SK-N-SH (cell line): Measurements from ENCODE around the gene PLCL2. TPM values are rescaled to one million over a fixed set of nuclear protein-coding genes. Genes with fewer than 3 reads are reported as not detected.

Experiments
- CTCF ChIA-PET: fragments of 300-600, 350-600 bp; formaldehyde crosslinking; extraction: SDS; loops from one replicate; lab custom pipeline; 2021; lab: Yijun Ruan, JAX
- POLR2A ChIA-PET: fragments of 350-600 bp; sonication (Branson Sonifier 250); formaldehyde crosslinking; extraction: SDS; loops from one replicate; lab custom pipeline; 2020; ENCODE audit warnings: antibody characterized with exemption, inconsistent platforms; lab: Yijun Ruan, JAX
- DNase-seq: peaks from one replicate; pipeline ENCODE4 v3.0.0; 2012
- H2AFZ ChIP-seq: fragments of 200-600 bp; sonication (generic); 2 replicates; pipeline ENCODE4 v1.8.1; 2016; ENCODE audit warnings: antibody characterized with exemption, mild to moderate bottlenecking, low read depth
- H3F3A ChIP-seq: fragments of 200-600 bp; sonication (generic); replicated peaks from 2 replicates; pipeline ENCODE3; 2016; ENCODE audit warnings: antibody characterized with exemption, mild to moderate bottlenecking; ENCODE audit not compliant: insufficient read depth
- H3K27ac ChIP-seq, 2 experiments: fragments of 200-500 bp in 1 of 2; fragments of 200-600 bp in 1 of 2; sonication (Bioruptor generic) in 1 of 2; sonication (generic), shearing (Covaris generic) in 1 of 2; 2 replicates each; pipeline versions ENCODE4 v1.5.1 to v1.6.1; 2014 to 2016; ENCODE audit warnings: low read depth in 2 of 2, inconsistent platforms in 1 of 2, low read length in 1 of 2, mild to moderate bottlenecking in 1 of 2, mixed read lengths in 1 of 2
- H3K27me3 ChIP-seq: fragments of 200-600 bp; sonication (generic), shearing (Covaris generic); 2 replicates; pipeline ENCODE4 v1.6.1; 2016; ENCODE audit warnings: mixed run types; ENCODE audit not compliant: insufficient read depth
- H3K36me3 ChIP-seq, 2 experiments: fragments of 200-500 bp in 1 of 2; fragments of 200-600 bp in 1 of 2; sonication (Bioruptor generic) in 1 of 2; sonication (generic) in 1 of 2; replicated peaks in 1 of 2; 2 replicates each; pipeline versions ENCODE3 to v1.5.1; 2014 to 2016; ENCODE audit warnings: low read length in 1 of 2, mild to moderate bottlenecking in 1 of 2; ENCODE audit not compliant: insufficient read depth in 2 of 2, control insufficient read depth in 1 of 2
- H3K4me1 ChIP-seq, 2 experiments: fragments of 200-500 bp in 1 of 2; fragments of 200-600 bp in 1 of 2; sonication (Bioruptor generic) in 1 of 2; sonication (generic), shearing (Covaris generic) in 1 of 2; 2 replicates each; pipeline versions ENCODE4 v1.5.1 to v1.6.1; 2014 to 2016; ENCODE audit warnings: low read depth in 1 of 2, low read length in 1 of 2, mixed run types in 1 of 2; ENCODE audit not compliant: insufficient read depth in 2 of 2, control insufficient read depth in 1 of 2
- H3K4me2 ChIP-seq: fragments of 200-600 bp; sonication (generic), shearing (Covaris generic); 2 replicates; pipeline ENCODE4 v1.6.1; 2017; ENCODE audit warnings: mixed run types
- H3K4me3 ChIP-seq, 2 experiments: fragments of 200-500 bp in 1 of 2; fragments of 200-600 bp in 1 of 2; sonication (Bioruptor generic) in 1 of 2; sonication (generic), shearing (Covaris generic) in 1 of 2; 2 replicates each; pipeline versions ENCODE4 v1.5.1 to v1.8.1; 2014 to 2016; ENCODE audit warnings: low read depth in 2 of 2, inconsistent platforms in 1 of 2, low read length in 1 of 2, mild to moderate bottlenecking in 1 of 2, mixed read lengths in 1 of 2, moderate library complexity in 1 of 2
- H3K79me2 ChIP-seq: fragments of 200-600 bp; sonication (generic); 2 replicates; pipeline ENCODE4 v1.8.1; 2017; ENCODE audit warnings: mild to moderate bottlenecking; ENCODE audit not compliant: insufficient read depth
- H3K9ac ChIP-seq: fragments of 200-600 bp; sonication (generic); 2 replicates; pipeline ENCODE4 v1.6.1; 2017; ENCODE audit warnings: mixed run types
- H3K9me2 ChIP-seq: fragments of 200-600 bp; sonication (generic); 2 replicates; pipeline ENCODE4 v1.6.1; 2017; ENCODE audit warnings: mixed run types
- H3K9me3 ChIP-seq: fragments of 200-600 bp; sonication (generic); 2 replicates; pipeline ENCODE4 v1.6.1; 2017; ENCODE audit warnings: mixed run types, mild to moderate bottlenecking, moderate library complexity
- H4K20me1 ChIP-seq: fragments of 200-600 bp; sonication (generic); 2 replicates; pipeline ENCODE4 v1.6.1; 2017; ENCODE audit warnings: mild to moderate bottlenecking, mixed run types; ENCODE audit not compliant: insufficient read depth
- CHD2 ChIP-seq: fragments of 150-350 bp; IDR thresholded peaks from 2 replicates; pipeline ENCODE4 v1.6.1; 2018; ENCODE audit warnings: low read length; ENCODE audit not compliant: partially characterized antibody
- EP300 ChIP-seq, 2 experiments: IDR thresholded peaks; 2 replicates each; pipeline versions ENCODE4 v1.4.0 to v1.6.1; 2012; ENCODE audit warnings: borderline replicate concordance in 1 of 2, low read depth in 1 of 2, low read length in 1 of 2
- EZH2phosphoT487 ChIP-seq: fragments of 200-600 bp; sonication (generic); IDR thresholded peaks from 2 replicates; pipeline ENCODE4 v1.6.1; 2017; ENCODE audit warnings: low read depth, mixed run types, mild to moderate bottlenecking, antibody characterized with exemption, moderate library complexity, borderline replicate concordance
- FOSL2 ChIP-seq: IDR thresholded peaks from 2 replicates; pipeline ENCODE4 v1.4.0; 2012; ENCODE audit warnings: low read depth, mild to moderate bottlenecking, moderate library complexity, borderline replicate concordance
- FOXJ3 ChIP-seq: sonication (generic); formaldehyde crosslinking; IDR thresholded peaks from 2 replicates; pipeline ENCODE4 v1.5.1; 2020; ENCODE audit warnings: mild to moderate bottlenecking, missing genetic modification reagents
- FOXM1 ChIP-seq: IDR thresholded peaks from 2 replicates; pipeline ENCODE4 v1.4.0; 2012; ENCODE audit warnings: low read depth, mild to moderate bottlenecking
- JUND ChIP-seq: IDR thresholded peaks from 2 replicates; pipeline ENCODE4 v1.4.0; 2012
- MAX ChIP-seq: IDR thresholded peaks from 2 replicates; pipeline ENCODE4 v1.4.0; 2012; ENCODE audit warnings: low read depth
- MEF2A ChIP-seq: IDR thresholded peaks from 2 replicates; pipeline ENCODE4 v1.4.0; 2012; ENCODE audit warnings: low read depth, borderline replicate concordance
- NFIC ChIP-seq: IDR thresholded peaks from 2 replicates; pipeline ENCODE4 v1.4.0; 2012; ENCODE audit warnings: borderline replicate concordance
- PBX3 ChIP-seq: IDR thresholded peaks from 2 replicates; pipeline ENCODE4; 2012
- POLR2AphosphoS5 ChIP-seq: IDR thresholded peaks from 2 replicates; pipeline ENCODE4 v1.6.1; 2012; ENCODE audit warnings: low read depth, low read length
- RAD21 ChIP-seq: IDR thresholded peaks from 2 replicates; pipeline ENCODE4 v1.6.1; 2012; ENCODE audit warnings: mild to moderate bottlenecking, low read length
- REST ChIP-seq: IDR thresholded peaks from 2 replicates; pipeline ENCODE4 v1.6.1; 2012; ENCODE audit warnings: mild to moderate bottlenecking, low read depth, low read length, moderate library complexity
- RXRA ChIP-seq: IDR thresholded peaks from 2 replicates; pipeline ENCODE4 v1.4.0; 2012; ENCODE audit warnings: low read depth, mild to moderate bottlenecking, borderline replicate concordance
- TAF1 ChIP-seq: IDR thresholded peaks from 2 replicates; pipeline ENCODE4 v1.6.1; 2012; ENCODE audit warnings: low read depth, mild to moderate bottlenecking, low read length, moderate library complexity, borderline replicate concordance
- TCF12 ChIP-seq: IDR thresholded peaks from 2 replicates; pipeline ENCODE4 v1.4.0; 2012
- TEAD4 ChIP-seq: IDR thresholded peaks from 2 replicates; pipeline ENCODE4 v1.4.0; 2012; ENCODE audit warnings: mild to moderate bottlenecking, borderline replicate concordance; ENCODE audit not compliant: insufficient read depth
- YY1 ChIP-seq: IDR thresholded peaks from 2 replicates; pipeline ENCODE4 v1.4.0; 2012; ENCODE audit warnings: low read depth, mild to moderate bottlenecking
- ZBTB33 ChIP-seq: IDR thresholded peaks from 2 replicates; pipeline ENCODE4 v1.4.0; 2012; ENCODE audit warnings: low read depth, borderline replicate concordance
- WGBS: methylation state at CpG from one replicate; pipeline ENCODE4 v1.1.6; 2017; ENCODE audit warnings: low lambda C conversion rate; 5-methylcytosine and 5-hydroxymethylcytosine counted together
- polyA plus RNA-seq, 3 experiments: library from polyadenylated mRNA; depleted of rRNA; stranded (reverse); fragments of >200 nt; gene quantifications; 2 replicates each; pipeline ENCODE4 v1.2.3, GENCODE V29; 2012

Gene PLCL2
- polyA plus RNA-seq, 1 of the 3 experiments (the other 2 are of a cell fraction): 0.85 TPM

DNA sequence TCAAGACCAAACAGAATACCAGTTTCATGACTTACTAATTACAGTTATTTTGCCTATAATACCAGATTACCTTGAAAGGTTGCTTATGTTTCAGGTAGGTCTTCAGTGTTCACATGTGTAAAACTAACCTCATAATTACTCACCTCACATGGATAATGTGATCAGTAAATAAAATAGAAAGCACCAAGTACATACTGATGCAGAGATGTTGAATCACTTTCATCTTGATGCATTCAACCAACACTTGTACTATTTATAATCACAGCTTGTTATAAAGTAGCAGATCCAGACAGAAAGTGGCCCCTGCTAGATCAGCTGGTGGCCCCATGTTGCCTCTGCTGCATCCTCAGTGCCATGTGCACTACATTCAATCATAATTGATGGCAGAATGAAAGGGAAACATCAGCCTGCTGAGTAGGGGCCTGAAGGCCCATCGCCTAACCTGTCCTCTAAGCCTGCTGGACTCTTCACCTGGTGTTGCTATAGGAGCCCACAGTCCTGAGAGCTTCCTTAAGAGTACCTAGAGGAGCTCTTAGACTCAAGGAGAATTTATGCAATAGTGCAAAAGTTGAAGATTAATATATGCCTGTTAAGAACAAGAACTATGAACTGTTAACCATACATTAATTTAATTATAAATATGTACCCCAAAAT is 154.3 kb downstream of the PLCL2 start:
- H3K9ac ChIP-seq: no peak overlapping the region
- no peaks in the 10 kb centered on the region for H3K9me3 ChIP-seq
- no peaks in the 10 kb centered on the region for H3K9me2 ChIP-seq
- peak overlapping the region in 1 of 2 experiments; percentile 48; a peak in 3 of 4 replicates for H3K27ac ChIP-seq
- no peaks in the 10 kb centered on the region for H3K79me2 ChIP-seq
- ChIA-PET CTCF (interaction anchor here (2.3 kb wide), 1 partner anchor 438 kb away, joined by 11 read pairs; no protein-coding TSS in a partner anchor), POLR2A (no interaction called here)
- no peak for DNase-seq
- peaks cover 2 to 7% of the 10 kb centered on the region in 2 experiments; a peak in 3 of 4 replicates for H3K4me1 ChIP-seq
- H2AFZ ChIP-seq: no peak overlapping the region
- H3K36me3 ChIP-seq: peaks cover 0 to 4% of the 10 kb centered on the region in 2 experiments
- H3F3A ChIP-seq: peaks cover 4% of the 10 kb centered on the region
- peak overlapping the region; percentile 20; the same call in 1 of the 2 replicates for H3K4me2 ChIP-seq
- TF ChIP-seq POLR2AphosphoS5 (no peak), MEF2A (no peak), REST (no peak), TEAD4 (no peak)
- H3K27me3 ChIP-seq: no peaks in the 10 kb centered on the region
- no peaks in the 10 kb centered on the region for H4K20me1 ChIP-seq
- 73% methylated on average over 1 of the region's 1 CpG for WGBS
- no peak overlapping the region for H3K4me3 ChIP-seq

GRCh38 chr3:17039594-17039993 is 154.8 kb downstream of the PLCL2 start:
- Histone ChIP-seq H3K9me2 (no peaks in the 10 kb centered on the region), H3K9me3 (no peaks in the 10 kb centered on the region), H3K9ac (no peak overlapping the region), H3K4me1 (peaks cover 4 to 7% of the 10 kb centered on the region in 2 experiments; a peak in 3 of 4 replicates), H4K20me1 (no peaks in the 10 kb centered on the region), H3K79me2 (no peaks in the 10 kb centered on the region), H3K4me3 (no peak overlapping the region), H2AFZ (0 out of 2 replicates have a peak overlapping the region, but pooled peaks have one; percentile 7), H3F3A (peaks cover 4% of the 10 kb centered on the region), H3K4me2 (peak overlapping the region; percentile 20; the same call in 1 of the 2 replicates), H3K27ac (peak overlapping the region; percentile 28 to 48; a peak in 3 of 4 replicates), H3K27me3 (no peaks in the 10 kb centered on the region), H3K36me3 (peaks cover 0 to 4% of the 10 kb centered on the region in 2 experiments)
- 4% methylated on average over 2 of the region's 2 CpGs for WGBS
- no peak for DNase-seq
- POLR2A ChIA-PET: no interaction called here
- CTCF ChIA-PET: interaction anchor here (0.9 to 2.3 kb wide), 3 partner anchors 28 to 749 kb away, joined by 3 to 11 read pairs (median 3); no protein-coding TSS in a partner anchor
- TF ChIP-seq FOXJ3 (CRISPR knock-in tag) (no peak), CHD2 (no peak), TAF1 (no peak), EZH2phosphoT487 (no peak), MAX (peak; percentile 22; the same call in 1 of the 2 replicates), RXRA (0 out of 2 replicates have a peak, but pooled peaks have one; percentile 51), EP300 (IDR thresholded peaks at IDR 0.05; ENCODE audit: borderline replicate concordance in 1 of 2, low read depth in 1 of 2, low read length in 1 of 2) (peak in 1 of 2 experiments; percentile 63; a peak in 2 of 4 replicates), TCF12 (peak; percentile 75), TEAD4 (peak; percentile 76; the same call in 1 of the 2 replicates), FOXM1 (no peak), ZBTB33 (peak; percentile 29; the same call in 1 of the 2 replicates), RAD21 (peak; percentile 11; the same call in 1 of the 2 replicates), NFIC (peak; percentile 40; the same call in 1 of the 2 replicates), JUND (peak; percentile 90), YY1 (peak; percentile 68; the same call in 1 of the 2 replicates), FOSL2 (peak; percentile 93), PBX3 (peak; percentile 66)
